Astrocyte of the cerebellum (primary cell): ENCODE measurements around the gene BCAT1.

Experiments
- DNase-seq: peaks from one replicate; pipeline ENCODE4 v3.0.0-alpha.2; 2011; ENCODE audit warnings: low read depth
- H3K4me3 ChIP-seq: 2 replicates; pipeline ENCODE4 v1.5.1; 2011; ENCODE audit warnings: mild to moderate bottlenecking, low read depth, low read length, moderate library complexity
- in situ Hi-C: cut with HindIII; loops from 2 replicates; pipeline ENCODE4 v1.10.0; 2017; ENCODE audit warnings: low sequenced_read_pairs
- TF ChIP-seq, protein P1 (sequence below): IDR thresholded peaks from 2 replicates; pipeline ENCODE4 v1.5.1; 2012; ENCODE audit warnings: low read length, low read depth, moderate library complexity, mild to moderate bottlenecking; ENCODE audit errors: missing control alignments

BCAT1 gene

DNA sequence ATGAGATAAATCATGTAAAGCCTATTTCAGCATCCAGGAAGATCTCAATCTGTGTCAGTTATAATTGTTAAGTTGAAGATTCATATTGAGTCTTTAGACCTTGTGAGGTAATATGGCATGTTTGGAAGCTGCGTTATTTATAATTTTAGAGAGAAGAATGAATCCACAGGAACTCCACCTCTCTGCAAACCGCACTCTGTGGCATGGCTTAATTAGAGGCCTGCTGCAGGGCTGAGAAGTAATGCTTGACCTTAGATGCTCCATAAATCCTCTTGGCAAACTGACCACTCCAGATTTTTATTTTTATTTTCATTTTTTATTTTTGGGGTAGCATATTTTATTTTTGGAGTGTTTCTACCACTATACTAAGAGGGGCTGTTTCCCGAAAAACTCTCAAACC, 28.8 kb downstream of the BCAT1 start:
- H3K4me3 ChIP-seq = no peak overlapping the region
- TF ChIP-seq, protein P1, sequence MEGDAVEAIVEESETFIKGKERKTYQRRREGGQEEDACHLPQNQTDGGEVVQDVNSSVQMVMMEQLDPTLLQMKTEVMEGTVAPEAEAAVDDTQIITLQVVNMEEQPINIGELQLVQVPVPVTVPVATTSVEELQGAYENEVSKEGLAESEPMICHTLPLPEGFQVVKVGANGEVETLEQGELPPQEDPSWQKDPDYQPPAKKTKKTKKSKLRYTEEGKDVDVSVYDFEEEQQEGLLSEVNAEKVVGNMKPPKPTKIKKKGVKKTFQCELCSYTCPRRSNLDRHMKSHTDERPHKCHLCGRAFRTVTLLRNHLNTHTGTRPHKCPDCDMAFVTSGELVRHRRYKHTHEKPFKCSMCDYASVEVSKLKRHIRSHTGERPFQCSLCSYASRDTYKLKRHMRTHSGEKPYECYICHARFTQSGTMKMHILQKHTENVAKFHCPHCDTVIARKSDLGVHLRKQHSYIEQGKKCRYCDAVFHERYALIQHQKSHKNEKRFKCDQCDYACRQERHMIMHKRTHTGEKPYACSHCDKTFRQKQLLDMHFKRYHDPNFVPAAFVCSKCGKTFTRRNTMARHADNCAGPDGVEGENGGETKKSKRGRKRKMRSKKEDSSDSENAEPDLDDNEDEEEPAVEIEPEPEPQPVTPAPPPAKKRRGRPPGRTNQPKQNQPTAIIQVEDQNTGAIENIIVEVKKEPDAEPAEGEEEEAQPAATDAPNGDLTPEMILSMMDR = no peak
- in situ Hi-C loops = no loop called here
- DNase-seq = no peak

DNA sequence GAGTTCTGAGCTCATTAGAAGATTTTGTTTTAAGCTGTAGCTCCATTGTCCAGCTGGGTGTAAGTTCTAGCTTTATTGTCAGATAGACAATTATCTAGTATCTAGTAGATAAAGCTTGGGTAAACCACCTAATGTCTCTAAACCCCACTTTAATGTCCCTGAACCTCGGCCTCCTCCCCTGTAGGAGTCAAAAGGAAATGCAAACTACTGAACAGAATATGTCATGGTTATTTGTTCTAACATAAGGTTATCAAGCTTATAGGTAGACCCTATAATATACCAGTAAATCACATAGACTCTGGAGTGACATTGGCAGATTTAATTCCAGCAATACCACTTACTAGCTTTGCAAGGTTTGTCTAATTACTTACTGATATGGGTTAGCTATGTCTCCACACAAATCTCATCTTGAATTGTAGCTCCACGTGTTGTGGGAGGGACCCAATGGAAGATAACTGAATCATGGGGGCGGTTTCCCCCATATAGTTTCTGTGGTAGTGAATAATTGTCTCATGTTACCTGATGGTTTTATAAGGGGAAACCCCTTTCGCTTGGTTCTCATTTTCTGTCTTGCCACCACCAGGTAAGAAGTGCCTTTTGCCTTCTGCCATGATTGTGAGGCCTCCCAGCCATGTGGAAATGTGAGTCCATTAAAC, 29.4 kb downstream of the BCAT1 start:
- in situ Hi-C loops = no loop called here

DNA sequence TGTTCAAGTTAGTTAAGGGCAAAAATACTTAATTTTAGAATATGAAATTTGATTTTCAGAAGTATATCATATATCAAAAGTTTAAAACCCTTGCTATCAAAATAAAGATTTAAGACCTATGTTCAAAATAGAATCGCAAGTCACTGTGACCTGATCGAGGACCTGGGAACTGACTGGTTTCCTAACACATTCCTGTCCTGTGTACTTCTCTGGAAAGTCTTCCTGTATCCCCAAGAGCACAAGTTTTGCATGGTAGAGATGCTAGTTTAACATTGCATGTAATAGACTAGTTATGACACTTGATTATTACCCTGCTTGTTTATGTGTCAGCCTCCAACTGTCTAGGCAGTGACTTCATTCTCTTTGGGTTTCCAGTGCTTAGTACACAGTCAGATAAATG, 30.3 kb downstream of the BCAT1 start:
- in situ Hi-C loops = no loop called here

More for the DNA sequence above, 29.4 kb downstream of the BCAT1 start:
- TF ChIP-seq, protein P1 = no peak
- H3K4me3 ChIP-seq = no peak overlapping the region
- DNase-seq = no peak

DNA sequence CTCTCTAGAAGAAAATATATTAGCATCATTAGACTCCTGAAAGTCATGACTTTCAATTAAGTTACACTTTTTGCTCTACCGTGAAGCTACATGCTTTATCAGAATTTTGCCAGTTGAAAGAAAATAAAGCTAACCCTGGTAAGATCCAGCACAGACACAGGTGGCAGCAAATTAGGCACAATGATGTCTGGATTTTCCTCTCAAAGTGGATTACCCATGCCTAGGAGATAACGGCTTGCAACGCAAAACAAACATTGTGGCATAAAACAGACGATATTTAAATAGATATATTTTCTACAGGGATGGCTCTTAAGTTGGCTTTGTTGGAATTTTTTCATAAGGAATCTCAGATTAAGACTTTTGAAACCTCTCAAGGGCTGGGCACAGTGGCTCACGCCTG, 33.4 kb downstream of the BCAT1 start:
- H3K4me3 ChIP-seq = no peak overlapping the region
- no peak for DNase-seq
- TF ChIP-seq, protein P1 = no peak
- in situ Hi-C loops = no loop called here

More for the DNA sequence above, 30.3 kb downstream of the BCAT1 start:
- DNase-seq = no peak
- TF ChIP-seq, protein P1 = no peak
- H3K4me3 ChIP-seq = no peak overlapping the region

DNA sequence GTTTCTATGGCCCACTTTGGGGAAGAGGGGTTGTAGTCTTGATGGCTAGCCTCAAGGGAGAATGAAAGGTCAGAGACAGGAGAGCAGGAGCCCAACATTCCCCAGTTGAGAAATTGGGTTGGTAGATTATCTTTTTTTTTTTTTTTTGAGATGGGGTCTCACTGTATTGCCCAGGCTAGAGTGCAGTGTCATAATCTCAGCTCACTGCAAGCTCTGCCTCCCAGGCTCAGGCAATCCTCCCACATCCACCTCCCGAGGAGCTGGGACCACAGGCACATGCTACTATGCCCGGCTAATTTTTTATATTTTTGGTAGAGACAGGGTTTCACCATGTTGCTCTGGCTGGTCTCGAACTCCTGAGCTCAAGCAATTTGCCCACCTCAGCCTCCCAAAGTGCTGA, 34.9 kb downstream of the BCAT1 start:
- DNase-seq = no peak

DNA sequence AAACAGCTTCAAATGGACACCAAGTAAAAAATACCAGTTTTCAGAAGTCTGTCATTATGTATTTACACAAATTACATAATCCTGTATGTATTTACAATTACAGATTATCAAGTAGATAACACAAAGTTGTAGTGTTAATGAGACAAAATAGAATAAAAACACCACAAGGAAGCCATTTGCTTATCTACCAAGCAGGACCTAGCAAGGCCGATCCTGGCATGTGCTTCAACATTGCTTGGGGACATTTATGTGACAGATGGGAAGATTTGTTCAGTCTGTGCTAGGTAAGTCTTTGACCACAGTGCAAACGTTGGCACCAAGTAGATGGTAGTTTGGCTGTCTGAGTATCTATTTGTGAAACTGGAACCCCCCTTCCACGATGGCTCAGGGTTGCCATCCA, 35.8 kb downstream of the BCAT1 start:
- no peak overlapping the region for H3K4me3 ChIP-seq
- in situ Hi-C loops = no loop called here
- TF ChIP-seq, protein P1 = no peak
- no peak for DNase-seq

More for the DNA sequence above, 34.9 kb downstream of the BCAT1 start:
- in situ Hi-C loops = no loop called here
- TF ChIP-seq, protein P1 = no peak
- no peak overlapping the region for H3K4me3 ChIP-seq
